ENCODE data around the gene POLE.

Gene POLE

GRCh38 chr12:132583411-132583710 is 103.8 kb downstream of the POLE start:
- Histone ChIP-seq H3K4me3 (ENCODE audit: low read depth in 1 of 2, low read length in 2 of 2) (no peak overlapping the region), H3K9ac (ENCODE audit: low read depth in 1 of 2, low read length in 2 of 2) (no peak overlapping the region), H3K9me3 (ENCODE audit: control insufficient read depth in 1 of 2, low read length in 2 of 2) (no peaks in the 10 kb centered on the region), H3K27ac (ENCODE audit: low read depth, low read length) (no peak overlapping the region), H3K36me3 (ENCODE audit: control insufficient read depth in 1 of 2, insufficient read depth in 2 of 2, low read length in 2 of 2) (peaks cover 11 to 20% of the 10 kb centered on the region in 2 donors), H3K4me1 (ENCODE audit: control insufficient read depth in 1 of 2, insufficient read depth in 2 of 2, low read length in 2 of 2) (no peaks in the 10 kb centered on the region), H3K27me3 (ENCODE audit: control insufficient read depth in 1 of 2, insufficient read depth in 2 of 2, low read length in 2 of 2) (no peaks in the 10 kb centered on the region)

DNA sequence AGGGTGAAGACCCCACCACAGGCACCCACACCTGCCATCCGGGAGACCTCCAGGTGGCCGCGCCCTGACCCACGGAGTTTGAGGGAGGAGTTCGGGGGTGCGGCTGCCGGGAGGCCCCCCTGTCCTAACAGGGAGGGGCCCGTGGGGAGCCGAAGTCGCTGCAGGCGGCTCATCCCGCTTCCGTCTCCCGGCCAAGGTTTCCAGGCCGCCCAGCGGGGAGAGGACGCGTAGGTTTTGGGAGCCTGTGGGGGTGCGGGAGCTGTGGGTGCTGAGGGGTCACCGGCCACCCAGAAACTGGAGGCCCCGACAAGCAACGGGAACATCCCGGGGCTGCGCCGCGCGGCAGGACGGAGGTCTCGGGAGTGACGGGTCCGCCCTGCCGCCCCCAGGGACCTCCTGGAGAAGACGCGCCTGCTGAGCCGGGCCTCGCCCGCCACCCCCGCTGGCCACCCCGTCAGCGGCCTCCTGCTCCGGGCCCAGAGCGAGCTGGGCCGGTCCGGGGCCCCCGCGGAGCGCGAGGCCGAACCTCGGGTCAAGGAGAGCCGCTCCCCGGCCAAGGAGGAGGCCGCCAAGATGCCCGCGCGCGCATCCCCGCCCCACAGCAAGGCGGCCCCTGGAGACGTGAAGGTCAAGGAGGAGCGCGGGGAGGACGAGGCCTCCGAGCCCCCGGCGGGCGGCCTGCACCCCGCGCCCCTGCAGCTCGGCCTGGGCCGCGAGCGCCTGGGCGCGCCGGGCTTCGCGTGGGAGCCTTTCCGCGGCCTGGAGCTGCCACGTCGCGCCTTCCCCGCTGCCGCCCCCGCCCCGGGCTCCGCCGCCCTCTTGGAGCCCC is 104.3 kb downstream of the POLE start:
- no peak overlapping the region for H3K9ac ChIP-seq (ENCODE audit: low read depth in 1 of 2, low read length in 2 of 2)
- no peaks in the 10 kb centered on the region for H3K4me1 ChIP-seq (ENCODE audit: control insufficient read depth in 1 of 2, insufficient read depth in 2 of 2, low read length in 2 of 2)
- H3K27ac ChIP-seq (ENCODE audit: low read depth, low read length), result no peak overlapping the region
- H3K9me3 ChIP-seq (ENCODE audit: control insufficient read depth in 1 of 2, low read length in 2 of 2), result no peaks in the 10 kb centered on the region
- H3K4me3 ChIP-seq (ENCODE audit: low read depth in 1 of 2, low read length in 2 of 2), result no peak overlapping the region
- H3K36me3 ChIP-seq (ENCODE audit: control insufficient read depth in 1 of 2, insufficient read depth in 2 of 2, low read length in 2 of 2), result peaks cover 12 to 26% of the 10 kb centered on the region in 2 donors
- H3K27me3 ChIP-seq (ENCODE audit: control insufficient read depth in 1 of 2, insufficient read depth in 2 of 2, low read length in 2 of 2), result no peaks in the 10 kb centered on the region

DNA sequence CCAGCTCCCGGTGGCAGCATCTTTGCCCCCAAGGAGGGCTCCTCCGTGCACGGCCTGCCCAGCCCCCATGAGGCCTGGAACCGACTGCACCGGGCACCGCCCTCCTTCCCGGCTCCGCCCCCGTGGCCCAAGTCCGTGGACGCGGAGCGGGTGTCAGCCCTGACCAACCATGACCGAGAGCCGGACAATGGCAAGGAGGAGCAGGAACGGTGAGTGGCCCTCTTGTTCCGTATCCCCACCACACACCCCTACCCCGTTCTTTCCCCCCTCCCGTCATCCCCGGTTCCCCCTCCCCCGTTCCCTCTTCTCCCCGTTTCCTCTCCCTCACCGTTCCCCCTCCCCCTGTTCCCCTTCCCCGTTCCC is 105.1 kb downstream of the POLE start:
- no peak overlapping the region for H3K4me3 ChIP-seq (ENCODE audit: low read depth in 1 of 2, low read length in 2 of 2)
- H3K9ac ChIP-seq (ENCODE audit: low read depth in 1 of 2, low read length in 2 of 2), result no peak overlapping the region
- H3K36me3 ChIP-seq (ENCODE audit: control insufficient read depth in 1 of 2, insufficient read depth in 2 of 2, low read length in 2 of 2), result peaks cover 15 to 32% of the 10 kb centered on the region in 2 donors
- H3K9me3 ChIP-seq (ENCODE audit: control insufficient read depth in 1 of 2, low read length in 2 of 2), result no peaks in the 10 kb centered on the region
- no peaks in the 10 kb centered on the region for H3K27me3 ChIP-seq (ENCODE audit: control insufficient read depth in 1 of 2, insufficient read depth in 2 of 2, low read length in 2 of 2)
- H3K4me1 ChIP-seq (ENCODE audit: control insufficient read depth in 1 of 2, insufficient read depth in 2 of 2, low read length in 2 of 2), result no peaks in the 10 kb centered on the region
- no peak overlapping the region for H3K27ac ChIP-seq (ENCODE audit: low read depth, low read length)

GRCh38 chr12:132581348-132582057 is 105.6 kb downstream of the POLE start:
- Histone ChIP-seq H3K4me1 (ENCODE audit: control insufficient read depth in 1 of 2, insufficient read depth in 2 of 2, low read length in 2 of 2) (no peaks in the 10 kb centered on the region), H3K27ac (ENCODE audit: low read depth, low read length) (no peak overlapping the region), H3K36me3 (ENCODE audit: control insufficient read depth in 1 of 2, insufficient read depth in 2 of 2, low read length in 2 of 2) (peaks cover 15 to 38% of the 10 kb centered on the region in 2 donors), H3K27me3 (ENCODE audit: control insufficient read depth in 1 of 2, insufficient read depth in 2 of 2, low read length in 2 of 2) (no peaks in the 10 kb centered on the region), H3K4me3 (ENCODE audit: low read depth in 1 of 2, low read length in 2 of 2) (no peak overlapping the region), H3K9me3 (ENCODE audit: control insufficient read depth in 1 of 2, low read length in 2 of 2) (no peaks in the 10 kb centered on the region), H3K9ac (ENCODE audit: low read depth in 1 of 2, low read length in 2 of 2) (no peak overlapping the region)

- no peak overlapping the region for H3K9ac ChIP-seq (ENCODE audit: low read depth in 1 of 2, low read length in 2 of 2)
- H3K9me3 ChIP-seq (ENCODE audit: control insufficient read depth in 1 of 2, low read length in 2 of 2), result no peaks in the 10 kb centered on the region
- no peak overlapping the region for H3K27ac ChIP-seq (ENCODE audit: low read depth, low read length)
- peaks cover 15 to 40% of the 10 kb centered on the region in 2 donors for H3K36me3 ChIP-seq (ENCODE audit: control insufficient read depth in 1 of 2, insufficient read depth in 2 of 2, low read length in 2 of 2)
- H3K4me1 ChIP-seq (ENCODE audit: control insufficient read depth in 1 of 2, insufficient read depth in 2 of 2, low read length in 2 of 2), result no peaks in the 10 kb centered on the region
- no peaks in the 10 kb centered on the region for H3K27me3 ChIP-seq (ENCODE audit: control insufficient read depth in 1 of 2, insufficient read depth in 2 of 2, low read length in 2 of 2)
- no peak overlapping the region for H3K4me3 ChIP-seq (ENCODE audit: low read depth in 1 of 2, low read length in 2 of 2)
Observed at GRCh38 chr12:132580701-132581292, 106.3 kb downstream of the POLE start.

DNA sequence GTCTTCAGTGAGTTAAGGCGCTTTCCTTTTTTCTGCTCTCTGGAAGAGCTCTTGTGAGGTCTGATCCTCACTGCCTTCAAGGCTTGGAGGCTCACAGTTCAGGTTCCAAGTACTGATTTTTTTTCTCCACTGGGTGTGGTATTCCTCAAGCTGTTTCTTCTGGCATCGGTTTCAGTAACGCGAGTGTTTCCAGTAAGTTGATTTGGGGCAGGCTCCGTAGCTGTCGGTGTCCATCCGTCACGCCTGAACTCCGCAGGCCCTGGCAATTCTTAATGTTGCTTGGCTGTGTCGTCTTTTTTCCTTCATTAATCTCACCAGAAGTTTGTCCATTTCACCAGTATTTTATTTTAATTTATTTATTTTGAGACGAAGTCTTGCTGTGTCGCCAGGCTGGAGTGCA is 107.4 kb downstream of the POLE start:
- H3K27ac ChIP-seq (ENCODE audit: low read depth, low read length), result no peak overlapping the region
- no peaks in the 10 kb centered on the region for H3K27me3 ChIP-seq (ENCODE audit: control insufficient read depth in 1 of 2, insufficient read depth in 2 of 2, low read length in 2 of 2)
- H3K4me3 ChIP-seq (ENCODE audit: low read depth in 1 of 2, low read length in 2 of 2), result no peak overlapping the region
- no peak overlapping the region for H3K9ac ChIP-seq (ENCODE audit: low read depth in 1 of 2, low read length in 2 of 2)
- no peaks in the 10 kb centered on the region for H3K4me1 ChIP-seq (ENCODE audit: control insufficient read depth in 1 of 2, insufficient read depth in 2 of 2, low read length in 2 of 2)
- peaks cover 15 to 43% of the 10 kb centered on the region in 2 donors for H3K36me3 ChIP-seq (ENCODE audit: control insufficient read depth in 1 of 2, insufficient read depth in 2 of 2, low read length in 2 of 2)
- no peaks in the 10 kb centered on the region for H3K9me3 ChIP-seq (ENCODE audit: control insufficient read depth in 1 of 2, low read length in 2 of 2)

- Histone ChIP-seq H3K27ac (ENCODE audit: low read depth, low read length) (no peak overlapping the region), H3K9ac (ENCODE audit: low read depth in 1 of 2, low read length in 2 of 2) (no peak overlapping the region), H3K9me3 (ENCODE audit: control insufficient read depth in 1 of 2, low read length in 2 of 2) (no peaks in the 10 kb centered on the region), H3K36me3 (ENCODE audit: control insufficient read depth in 1 of 2, insufficient read depth in 2 of 2, low read length in 2 of 2) (peaks cover 15 to 47% of the 10 kb centered on the region in 2 donors), H3K4me3 (ENCODE audit: low read depth in 1 of 2, low read length in 2 of 2) (no peak overlapping the region), H3K4me1 (ENCODE audit: control insufficient read depth in 1 of 2, insufficient read depth in 2 of 2, low read length in 2 of 2) (no peaks in the 10 kb centered on the region), H3K27me3 (ENCODE audit: control insufficient read depth in 1 of 2, insufficient read depth in 2 of 2, low read length in 2 of 2) (no peaks in the 10 kb centered on the region)
Observed at GRCh38 chr12:132578826-132579225, 108.3 kb downstream of the POLE start.

DNA sequence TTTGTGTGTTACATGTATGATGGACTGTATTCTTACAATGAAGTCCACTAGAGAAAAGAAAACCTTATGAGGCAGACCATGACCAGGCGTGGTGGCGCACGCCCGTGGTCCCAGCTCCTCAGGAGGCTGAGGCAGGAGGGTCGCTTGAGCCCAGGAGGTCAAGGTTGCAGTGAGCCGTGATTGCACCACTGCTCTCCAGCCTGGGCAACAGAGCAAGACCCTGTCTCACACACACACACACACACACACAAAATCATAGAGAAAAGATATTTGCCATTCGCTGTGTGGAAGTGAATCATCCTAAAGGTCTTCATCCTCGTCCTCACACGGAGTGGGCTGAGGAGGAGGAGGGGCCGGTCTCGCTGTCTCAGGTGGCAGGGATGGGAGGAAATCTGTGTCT is 109.0 kb downstream of the POLE start:
- no peaks in the 10 kb centered on the region for H3K4me1 ChIP-seq (ENCODE audit: control insufficient read depth in 1 of 2, insufficient read depth in 2 of 2, low read length in 2 of 2)
- H3K36me3 ChIP-seq (ENCODE audit: control insufficient read depth in 1 of 2, insufficient read depth in 2 of 2, low read length in 2 of 2), result peaks cover 15 to 47% of the 10 kb centered on the region in 2 donors
- no peaks in the 10 kb centered on the region for H3K27me3 ChIP-seq (ENCODE audit: control insufficient read depth in 1 of 2, insufficient read depth in 2 of 2, low read length in 2 of 2)
- H3K27ac ChIP-seq (ENCODE audit: low read depth, low read length), result no peak overlapping the region
- no peaks in the 10 kb centered on the region for H3K9me3 ChIP-seq (ENCODE audit: control insufficient read depth in 1 of 2, low read length in 2 of 2)
- H3K9ac ChIP-seq (ENCODE audit: low read depth in 1 of 2, low read length in 2 of 2), result no peak overlapping the region
- H3K4me3 ChIP-seq (ENCODE audit: low read depth in 1 of 2, low read length in 2 of 2), result no peak overlapping the region

GRCh38 chr12:132577191-132577920 is 109.8 kb downstream of the POLE start:
- Histone ChIP-seq H3K36me3 (ENCODE audit: control insufficient read depth in 1 of 2, insufficient read depth in 2 of 2, low read length in 2 of 2) (peaks cover 15 to 47% of the 10 kb centered on the region in 2 donors), H3K4me3 (ENCODE audit: low read depth in 1 of 2, low read length in 2 of 2) (no peak overlapping the region), H3K27me3 (ENCODE audit: control insufficient read depth in 1 of 2, insufficient read depth in 2 of 2, low read length in 2 of 2) (no peaks in the 10 kb centered on the region), H3K27ac (ENCODE audit: low read depth, low read length) (no peak overlapping the region), H3K4me1 (ENCODE audit: control insufficient read depth in 1 of 2, insufficient read depth in 2 of 2, low read length in 2 of 2) (no peaks in the 10 kb centered on the region), H3K9ac (ENCODE audit: low read depth in 1 of 2, low read length in 2 of 2) (no peak overlapping the region), H3K9me3 (ENCODE audit: control insufficient read depth in 1 of 2, low read length in 2 of 2) (no peaks in the 10 kb centered on the region)

DNA sequence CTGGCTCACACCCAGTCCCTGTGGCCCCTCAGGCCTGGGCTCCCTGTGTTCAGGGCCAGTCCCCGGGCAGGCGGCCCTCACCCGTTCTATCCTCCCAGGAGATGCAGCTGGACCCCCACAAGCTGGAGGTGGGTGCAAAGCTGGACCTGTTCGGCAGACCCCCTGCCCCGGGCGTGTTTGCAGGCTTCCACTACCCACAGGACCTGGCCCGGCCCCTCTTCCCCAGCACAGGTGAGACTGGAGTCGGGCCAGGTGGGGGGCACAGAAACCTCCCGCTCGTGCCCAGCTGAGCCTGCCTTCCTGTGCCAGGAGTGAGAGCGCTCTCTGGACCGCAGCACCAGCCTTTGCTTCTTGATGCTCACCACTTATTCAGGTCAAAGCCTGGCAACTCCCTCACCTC is 110.4 kb downstream of the POLE start:
- H3K4me3 ChIP-seq (ENCODE audit: low read depth in 1 of 2, low read length in 2 of 2), result no peak overlapping the region
- H3K4me1 ChIP-seq (ENCODE audit: control insufficient read depth in 1 of 2, insufficient read depth in 2 of 2, low read length in 2 of 2), result no peaks in the 10 kb centered on the region
- H3K27ac ChIP-seq (ENCODE audit: low read depth, low read length), result no peak overlapping the region
- H3K36me3 ChIP-seq (ENCODE audit: control insufficient read depth in 1 of 2, insufficient read depth in 2 of 2, low read length in 2 of 2), result peaks cover 15 to 47% of the 10 kb centered on the region in 2 donors
- no peak overlapping the region for H3K9ac ChIP-seq (ENCODE audit: low read depth in 1 of 2, low read length in 2 of 2)
- no peaks in the 10 kb centered on the region for H3K9me3 ChIP-seq (ENCODE audit: control insufficient read depth in 1 of 2, low read length in 2 of 2)
- H3K27me3 ChIP-seq (ENCODE audit: control insufficient read depth in 1 of 2, insufficient read depth in 2 of 2, low read length in 2 of 2), result no peaks in the 10 kb centered on the region

Measured in duodenal mucosa (tissue), 2 donors.